ENCODE data around the gene SCFD2. TPM values are rescaled to one million over a fixed set of nuclear protein-coding genes. Genes with fewer than 3 reads are reported as not detected.

SCFD2 gene
- total RNA-seq, 1 donor = 24.2 TPM

DNA sequence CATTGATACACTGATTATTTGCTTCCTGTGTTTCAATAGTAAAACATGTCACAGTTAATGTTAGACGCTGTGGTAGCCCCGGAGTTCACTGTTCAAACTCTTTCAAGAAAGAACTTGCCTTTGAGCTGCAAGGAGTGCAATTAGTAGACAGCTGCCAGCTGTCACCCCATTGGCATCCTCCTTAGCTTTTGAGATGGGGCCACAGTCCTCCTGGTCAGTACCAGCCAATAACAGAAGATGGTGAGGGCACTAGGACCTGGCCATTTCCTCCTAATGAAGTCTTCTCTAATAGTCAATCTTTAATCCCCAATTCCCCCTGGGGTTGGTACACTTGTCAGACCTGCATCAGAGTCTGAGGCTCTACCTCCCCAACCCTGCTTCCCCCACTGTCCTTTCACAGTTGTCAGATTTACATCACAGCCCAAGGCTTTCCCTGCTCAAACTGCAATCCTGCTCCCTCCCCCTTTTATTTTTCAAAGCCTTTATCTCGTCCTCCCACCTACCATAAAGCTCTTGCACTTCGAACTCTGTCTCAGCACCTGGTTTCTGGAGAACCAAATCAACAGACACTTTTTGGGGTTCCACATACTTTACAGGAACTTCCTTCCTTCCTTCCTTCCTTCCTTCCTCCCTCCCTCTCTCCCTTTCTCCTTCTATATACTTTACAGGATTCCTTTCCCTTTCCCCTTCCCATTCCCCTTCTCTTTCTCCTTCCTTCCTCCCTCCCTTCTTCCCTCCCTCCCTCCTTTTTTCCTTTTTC is 321.8 kb downstream of the SCFD2 start:
- no peaks in the 10 kb centered on the region for H4K20me1 ChIP-seq (ENCODE audit: insufficient read depth, low read length)
- H2AFZ ChIP-seq (ENCODE audit: low read length) = no peak overlapping the region
- no peak overlapping the region for H3K27ac ChIP-seq (ENCODE audit: low read depth, low read length)
- no peaks in the 10 kb centered on the region for H3K4me1 ChIP-seq (ENCODE audit: insufficient read depth, low read length)
- TF ChIP-seq CTCF (IDR thresholded peaks at IDR 0.05; ENCODE audit: extremely low read depth, low read depth, low read length) = no peak
- no peaks in the 10 kb centered on the region for H3K9me3 ChIP-seq (ENCODE audit: low read depth, low read length)
- no peak overlapping the region for H3K4me2 ChIP-seq (ENCODE audit: insufficient read depth, low read length)
- no peaks in the 10 kb centered on the region for H3K79me2 ChIP-seq (ENCODE audit: insufficient read depth, low read length)
- H3K4me3 ChIP-seq (ENCODE audit: insufficient read depth, low read length) = no peak overlapping the region
- H3K27me3 ChIP-seq (ENCODE audit: insufficient read depth, low read length) = no peaks in the 10 kb centered on the region
- H3K36me3 ChIP-seq (ENCODE audit: insufficient read depth, low read length) = no peaks in the 10 kb centered on the region
- DNase-seq (ENCODE audit: insufficient read length, low spot score, missing footprints) = no peak

- H3K27ac ChIP-seq (ENCODE audit: low read depth, low read length) = no peak overlapping the region
Measured at GRCh38 chr4:53043055-53043454, 322.8 kb downstream of the SCFD2 start.

DNA sequence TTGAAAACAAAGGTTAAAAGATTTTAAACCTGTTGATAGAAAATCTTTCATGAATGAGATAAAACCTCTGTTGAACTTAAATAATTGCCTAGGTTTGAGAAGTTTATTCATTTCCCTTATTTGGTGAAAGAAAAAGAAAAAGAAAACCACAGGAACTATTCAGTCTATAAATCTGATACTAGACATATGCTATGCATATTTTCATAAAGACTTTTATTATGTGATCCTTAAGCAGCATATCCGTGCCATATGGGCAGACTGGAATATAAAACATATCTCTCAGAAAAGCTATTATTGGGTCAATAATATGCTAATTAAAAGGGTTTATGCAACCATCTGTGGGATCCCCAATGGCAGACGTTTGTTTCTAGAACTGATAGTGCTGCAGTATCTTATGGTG is 325.0 kb downstream of the SCFD2 start:
- Histone ChIP-seq H2AFZ (ENCODE audit: low read length) (no peak overlapping the region), H3K4me2 (ENCODE audit: insufficient read depth, low read length) (no peak overlapping the region), H3K4me1 (ENCODE audit: insufficient read depth, low read length) (no peaks in the 10 kb centered on the region), H3K27me3 (ENCODE audit: insufficient read depth, low read length) (no peaks in the 10 kb centered on the region), H3K79me2 (ENCODE audit: insufficient read depth, low read length) (no peaks in the 10 kb centered on the region), H4K20me1 (ENCODE audit: insufficient read depth, low read length) (no peaks in the 10 kb centered on the region), H3K36me3 (ENCODE audit: insufficient read depth, low read length) (no peaks in the 10 kb centered on the region), H3K27ac (ENCODE audit: low read depth, low read length) (no peak overlapping the region), H3K9me3 (ENCODE audit: low read depth, low read length) (no peaks in the 10 kb centered on the region), H3K4me3 (ENCODE audit: insufficient read depth, low read length) (no peak overlapping the region)
- no peak for DNase-seq (ENCODE audit: insufficient read length, low spot score, missing footprints)
- TF ChIP-seq CTCF (IDR thresholded peaks at IDR 0.05; ENCODE audit: extremely low read depth, low read depth, low read length) = no peak

More at GRCh38 chr4:53043055-53043454, 322.8 kb downstream of the SCFD2 start:
- Histone ChIP-seq H4K20me1 (ENCODE audit: insufficient read depth, low read length) (no peaks in the 10 kb centered on the region), H3K4me1 (ENCODE audit: insufficient read depth, low read length) (no peaks in the 10 kb centered on the region), H3K4me2 (ENCODE audit: insufficient read depth, low read length) (no peak overlapping the region), H3K9me3 (ENCODE audit: low read depth, low read length) (no peaks in the 10 kb centered on the region), H3K79me2 (ENCODE audit: insufficient read depth, low read length) (no peaks in the 10 kb centered on the region), H3K4me3 (ENCODE audit: insufficient read depth, low read length) (no peak overlapping the region), H3K27me3 (ENCODE audit: insufficient read depth, low read length) (no peaks in the 10 kb centered on the region), H2AFZ (ENCODE audit: low read length) (no peak overlapping the region), H3K36me3 (ENCODE audit: insufficient read depth, low read length) (no peaks in the 10 kb centered on the region)
- DNase-seq (ENCODE audit: insufficient read length, low spot score, missing footprints) = no peak
- no peak for TF ChIP-seq CTCF (IDR thresholded peaks at IDR 0.05; ENCODE audit: extremely low read depth, low read depth, low read length)

DNA sequence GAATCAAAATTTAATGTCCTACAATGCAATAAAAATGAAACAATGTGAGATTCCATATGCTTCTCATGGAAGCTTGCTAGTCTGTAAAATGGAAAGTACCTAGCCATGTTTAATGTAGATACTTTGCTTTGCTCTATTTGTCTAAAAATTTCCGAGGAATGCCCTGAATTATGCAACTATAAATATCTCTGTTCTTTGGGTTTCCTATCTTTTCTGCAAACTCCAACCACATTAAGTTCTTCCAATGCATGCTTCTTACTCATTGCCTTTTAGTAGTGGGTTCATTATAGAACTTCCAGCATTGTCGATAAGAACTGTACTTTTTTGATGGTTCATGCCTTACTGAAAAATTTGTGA is 325.4 kb downstream of the SCFD2 start:
- Histone ChIP-seq H3K27me3 (ENCODE audit: insufficient read depth, low read length) (no peaks in the 10 kb centered on the region), H3K27ac (ENCODE audit: low read depth, low read length) (no peak overlapping the region), H2AFZ (ENCODE audit: low read length) (no peak overlapping the region), H3K4me2 (ENCODE audit: insufficient read depth, low read length) (no peak overlapping the region), H3K4me3 (ENCODE audit: insufficient read depth, low read length) (no peak overlapping the region), H3K79me2 (ENCODE audit: insufficient read depth, low read length) (no peaks in the 10 kb centered on the region), H3K4me1 (ENCODE audit: insufficient read depth, low read length) (no peaks in the 10 kb centered on the region), H3K9me3 (ENCODE audit: low read depth, low read length) (no peaks in the 10 kb centered on the region), H3K36me3 (ENCODE audit: insufficient read depth, low read length) (no peaks in the 10 kb centered on the region), H4K20me1 (ENCODE audit: insufficient read depth, low read length) (no peaks in the 10 kb centered on the region)
- no peak for TF ChIP-seq CTCF (IDR thresholded peaks at IDR 0.05; ENCODE audit: extremely low read depth, low read depth, low read length)
- DNase-seq (ENCODE audit: insufficient read length, low spot score, missing footprints) = no peak

Measured in osteoblast (primary cell).